HG03432 (cell line): ENCODE results near the gene PLEKHH2.
A peak's percentile ranks its signal among the peaks of the same experiment; 100 is the strongest.
"Not testable (repeated sequence)": the region's sequence is repeated elsewhere in the genome, so short reads cannot be mapped to it uniquely, and the experiment has no call there.

Experiments
- ATAC-seq: cut with Tn5 transposase; IDR thresholded peaks from one replicate; pipeline ENCODE4 v1.9.1; 2021; ENCODE audit warnings: mild to moderate bottlenecking, moderate library complexity; ENCODE audit not compliant: unreplicated experiment

The PLEKHH2 gene

GRCh38 chr2:43637030-43637803 is at the start of gene PLEKHH2:
Gene PLEKHH2 (plus strand): TSS chr2:43637260. CDS start chr2:43644674, 7,414 bp downstream.
- ATAC-seq = peak; percentile 100

DNA sequence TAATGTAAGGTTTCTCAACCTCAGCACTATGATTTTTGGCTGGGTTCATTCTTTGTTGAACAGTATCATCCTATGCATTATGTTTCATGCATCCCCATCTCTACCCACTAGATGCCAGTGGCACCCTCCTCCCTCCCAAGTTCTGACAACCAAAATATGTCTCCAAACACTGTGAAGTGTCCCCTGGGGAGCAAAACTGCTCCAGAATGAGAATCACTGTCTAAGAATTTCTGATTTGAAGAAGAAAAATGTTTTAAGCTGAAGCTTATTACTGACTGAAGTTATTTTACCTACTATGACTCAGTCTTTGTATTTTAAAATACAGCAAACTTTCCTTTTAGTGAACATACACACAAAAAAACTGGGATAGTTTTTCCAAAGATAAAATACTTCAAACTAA is 44.6 kb upstream of the PLEKHH2 start:
- ATAC-seq = no peak

GRCh38 chr2:43593254-43593653 is 43.8 kb upstream of the PLEKHH2 start:
- no peak for ATAC-seq

DNA sequence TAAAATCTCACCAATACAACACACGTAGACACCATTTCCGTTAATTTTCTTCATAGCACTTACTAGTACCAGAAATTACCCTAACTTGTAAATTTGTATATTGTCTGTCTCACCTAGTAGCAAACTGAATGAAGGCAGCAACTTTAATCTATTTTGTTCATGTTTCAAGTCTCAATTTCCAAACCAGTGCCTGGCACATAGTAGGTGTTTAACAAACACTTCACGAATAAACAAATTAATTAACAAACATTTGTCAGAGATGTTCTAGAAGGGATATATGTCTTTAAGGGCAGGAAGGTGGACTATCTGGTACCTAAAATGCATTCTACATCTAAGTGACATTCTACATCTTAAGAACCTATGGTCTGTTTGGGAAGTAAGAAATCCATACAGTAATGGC is 42.2 kb upstream of the PLEKHH2 start:
- ATAC-seq = no peak

DNA sequence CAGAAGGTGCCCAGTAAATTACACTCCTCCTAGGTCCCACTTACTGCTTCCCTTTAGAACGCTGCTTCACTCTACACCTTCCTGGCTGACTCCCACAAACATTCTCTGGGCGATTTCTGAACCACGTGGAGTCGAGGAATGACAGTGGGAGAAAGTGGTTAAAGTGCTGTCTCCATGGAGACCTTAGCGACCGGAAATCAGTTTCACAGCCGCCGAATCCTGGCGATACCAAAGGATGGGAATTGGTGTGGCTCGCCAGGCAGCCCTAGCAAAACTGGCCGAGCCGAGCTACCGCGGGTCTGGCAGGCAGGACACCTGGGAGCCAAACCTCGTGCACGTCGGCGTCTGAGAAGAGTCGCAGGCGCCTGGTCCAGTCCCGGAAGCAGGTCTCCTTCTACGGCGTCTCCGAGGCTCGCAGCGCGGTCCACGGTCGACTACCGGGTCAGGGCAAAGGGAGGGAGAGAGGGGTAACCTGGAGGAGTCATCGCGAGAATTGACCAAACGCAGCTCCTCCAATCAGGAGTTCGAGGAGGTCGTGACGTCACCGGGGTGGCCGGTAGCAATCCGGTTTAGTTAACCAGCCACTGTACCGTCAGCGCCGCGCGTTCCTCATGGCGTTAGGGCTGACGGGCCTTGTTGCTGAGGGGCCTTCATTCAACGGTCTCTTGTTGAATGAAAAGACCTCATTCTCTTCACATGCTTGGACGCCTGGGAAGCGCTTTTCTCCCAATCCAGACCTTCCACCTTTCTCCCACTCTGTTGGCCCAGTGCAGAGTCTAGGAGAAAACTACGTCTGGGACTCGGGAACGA is 41.3 kb upstream of the PLEKHH2 start, which contains the start of gene THADA:
TSS of gene THADA (minus strand) at position 436 of the 810 bp plus-strand sequence. CDS start 3,646 bp downstream, outside the sequence.
- ATAC-seq = peak; percentile 98

GRCh38 chr2:43600596-43600995 is 36.5 kb upstream of the PLEKHH2 start:
- ATAC-seq = not testable (repeated sequence)

- ATAC-seq = no peak
Observed at GRCh38 chr2:43604674-43605073, 32.4 kb upstream of the PLEKHH2 start.

GRCh38 chr2:43605079-43605655 is 31.9 kb upstream of the PLEKHH2 start:
- ATAC-seq = no peak

DNA sequence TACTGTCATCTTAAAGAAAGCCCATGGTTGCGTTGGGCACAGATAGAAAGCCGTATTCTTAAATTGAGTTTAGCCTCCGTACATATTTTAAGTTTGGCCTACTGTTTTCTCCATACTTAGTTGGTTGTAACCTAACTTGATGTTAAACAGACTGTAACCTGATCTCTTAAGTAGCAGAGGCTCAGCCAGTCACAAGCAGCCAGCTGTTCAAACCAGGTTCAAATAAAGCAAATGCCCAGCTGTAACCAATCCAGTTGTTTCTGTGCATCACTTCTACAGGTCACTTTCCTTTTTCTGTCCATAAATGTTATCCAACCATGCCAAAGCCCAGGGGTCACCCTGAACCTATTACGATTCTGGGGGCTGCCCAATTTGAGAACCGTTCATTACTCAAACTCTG is 31.2 kb upstream of the PLEKHH2 start:
- no peak for ATAC-seq

- ATAC-seq = no peak
Observed at GRCh38 chr2:43609290-43609918, 27.7 kb upstream of the PLEKHH2 start.

DNA sequence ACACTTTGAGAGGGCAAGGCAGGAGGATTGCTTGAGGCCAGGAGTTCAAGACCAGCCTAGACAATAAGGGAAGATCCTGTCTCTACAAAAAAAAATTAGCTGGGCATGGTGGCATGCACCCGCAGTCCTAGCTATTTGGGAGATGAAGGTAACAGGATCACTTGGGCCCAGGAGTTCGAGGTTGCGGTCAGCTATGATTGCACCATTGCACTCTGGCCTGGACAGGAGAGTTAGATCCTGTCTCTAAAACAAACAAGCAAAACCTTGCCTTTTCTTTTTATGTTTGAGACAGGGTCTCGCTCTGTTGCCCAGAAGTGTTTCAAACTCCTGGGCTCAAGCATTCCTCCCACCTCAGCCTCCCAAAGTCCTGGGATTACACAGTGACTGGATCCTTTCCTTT is 26.7 kb upstream of the PLEKHH2 start:
- no peak for ATAC-seq

DNA sequence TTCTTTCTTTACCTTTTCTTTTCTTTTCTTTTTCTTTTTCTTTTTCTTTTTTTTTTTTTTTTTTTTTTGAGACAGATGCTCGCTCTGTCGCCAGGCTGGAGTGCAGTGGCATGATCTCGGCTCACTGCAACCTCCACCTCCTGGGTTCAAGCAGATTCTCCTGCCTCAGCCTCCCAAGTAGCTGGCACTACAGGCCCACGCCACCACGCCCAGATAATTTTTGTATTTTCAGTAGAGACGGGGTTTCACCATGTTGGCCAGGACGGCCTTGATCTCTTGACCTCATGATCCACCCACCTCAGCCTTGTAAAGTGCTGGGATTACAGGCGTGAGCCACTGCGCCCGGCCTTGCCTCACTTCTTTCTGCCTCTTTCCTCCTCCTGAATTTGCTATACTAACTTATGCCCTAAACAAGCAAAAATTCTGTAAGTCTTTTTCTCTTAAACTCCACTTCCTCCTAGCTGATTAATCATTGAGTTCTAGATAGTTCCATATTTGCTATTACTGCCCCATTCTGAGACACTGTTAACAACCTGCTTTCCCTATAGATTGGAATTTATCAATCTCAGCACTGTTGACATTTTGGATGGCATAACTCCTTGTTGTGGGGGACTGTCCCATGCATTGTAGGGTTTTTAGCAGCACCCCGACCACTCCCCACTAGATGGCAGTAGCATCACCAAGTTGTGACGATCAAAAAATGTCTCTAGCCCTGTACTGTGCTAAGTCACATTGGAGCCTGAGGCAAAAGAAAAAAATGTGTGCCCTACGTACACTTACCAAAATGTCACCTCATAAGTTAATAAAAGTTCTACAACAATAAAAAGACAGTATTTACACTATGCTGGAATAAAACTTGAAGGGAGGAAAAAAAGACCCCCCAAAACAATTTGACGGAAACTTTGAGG is 24.8 kb upstream of the PLEKHH2 start:
- ATAC-seq = peak; percentile 68

GRCh38 chr2:43612944-43613343 is 24.1 kb upstream of the PLEKHH2 start:
- no peak for ATAC-seq

- ATAC-seq = no peak
Observed at GRCh38 chr2:43616967-43617680, 19.9 kb upstream of the PLEKHH2 start.

GRCh38 chr2:43619511-43619910 is 17.5 kb upstream of the PLEKHH2 start:
- no peak for ATAC-seq

DNA sequence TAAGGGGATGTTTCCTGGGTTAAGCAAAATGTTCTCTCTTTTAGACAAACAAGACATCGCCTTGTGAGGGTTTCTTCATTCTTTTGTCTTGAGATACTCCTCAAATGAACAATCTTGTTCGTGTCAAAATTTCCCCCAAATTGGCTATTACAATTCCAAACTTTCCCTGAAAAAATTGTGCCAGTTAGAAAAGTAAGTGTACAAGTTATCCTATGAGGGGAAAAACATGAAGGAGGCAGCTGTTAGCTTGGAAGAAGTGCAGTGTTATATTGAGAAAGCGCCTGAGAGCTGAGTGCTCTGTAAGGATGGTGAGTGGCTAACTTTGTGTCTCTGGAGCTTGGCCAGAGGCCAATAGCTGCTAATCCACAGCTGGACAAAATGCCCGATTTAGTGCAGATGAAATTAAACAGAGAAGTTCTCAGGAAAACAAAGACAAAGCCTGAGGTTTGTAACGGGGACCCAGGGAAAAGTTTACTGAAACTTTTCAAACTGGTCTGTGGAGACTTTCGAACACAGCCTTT is 14.1 kb upstream of the PLEKHH2 start:
- ATAC-seq = no peak

DNA sequence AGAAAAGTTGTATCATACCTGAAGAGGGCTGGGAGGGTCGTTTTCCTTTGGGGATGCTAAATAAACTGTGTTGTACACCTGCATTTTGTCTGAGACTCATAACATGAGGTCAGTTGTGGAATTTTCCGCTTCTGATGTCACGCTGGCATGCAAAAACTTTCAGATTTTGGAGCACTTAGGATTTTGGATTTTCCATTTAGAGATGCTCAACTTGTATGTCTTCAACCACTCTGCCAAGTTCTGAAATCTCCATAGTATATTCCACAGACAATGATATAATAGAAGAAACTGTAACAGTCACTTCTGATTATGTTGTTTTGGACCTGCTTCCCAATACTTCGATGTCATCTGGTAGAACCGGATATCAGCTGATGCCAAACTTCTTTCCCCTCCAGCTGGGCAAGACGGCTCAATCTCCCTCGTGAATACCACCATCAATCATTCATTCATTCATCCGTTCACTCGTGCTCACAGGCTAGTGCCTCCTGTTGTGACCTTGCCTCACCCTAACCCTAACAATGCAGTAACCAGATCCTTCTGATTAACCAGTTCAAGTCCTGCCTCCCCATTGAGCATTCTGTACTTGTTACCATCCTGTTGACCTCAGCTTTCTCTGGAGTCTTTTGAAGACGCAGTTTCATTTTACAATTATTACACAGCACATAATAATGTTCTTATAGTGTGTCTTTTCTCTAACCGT is 5.3 kb upstream of the PLEKHH2 start:
- ATAC-seq = no peak

GRCh38 chr2:43634604-43635306 is 2.3 kb upstream of the PLEKHH2 start:
- no peak for ATAC-seq
